Tibial nerve (tissue), 4 donors: Measurements from ENCODE around the gene NUB1. TPM values are rescaled to one million over a fixed set of nuclear protein-coding genes. Genes with fewer than 3 reads are reported as not detected.
A peak's percentile ranks its signal among the peaks of the same experiment; 100 is the strongest.

ENCODE experiments used
- DNase-seq, 2 donors: peaks; one replicate each; pipeline ENCODE4 v3.0.0-alpha.2; 2019; ENCODE audit warnings: low spot score in 2 of 2
- H3K27ac ChIP-seq, 4 donors: fragments of 200-600 bp; sonication (generic) in 3 of 4; one replicate each; pipeline ENCODE4 v1.5.1; 2017 to 2019; ENCODE audit warnings: mild to moderate bottlenecking in 1 of 4
- H3K27me3 ChIP-seq, 2 donors: fragments of 200-600 bp; sonication (generic) in 1 of 2; one replicate each; pipeline versions ENCODE4 v1.5.1 to v1.6.0; 2017 to 2019
- H3K36me3 ChIP-seq, 3 donors: fragments of 200-600 bp; sonication (generic); one replicate each; pipeline ENCODE4 v1.5.1; 2018 to 2019
- H3K4me1 ChIP-seq, 4 donors: fragments of 200-600 bp; sonication (generic) in 3 of 4; one replicate each; pipeline ENCODE4 v1.5.1; 2017 to 2019
- H3K4me3 ChIP-seq, 4 donors: fragments of 200-600 bp; sonication (generic) in 3 of 4; one replicate each; pipeline ENCODE4 v1.5.1; 2017 to 2019; ENCODE audit warnings: mild to moderate bottlenecking in 1 of 4, moderate library complexity in 1 of 4
- H3K9me3 ChIP-seq, 4 donors: fragments of 200-600 bp; sonication (generic) in 3 of 4; one replicate each; pipeline ENCODE4 v1.5.1; 2017 to 2019
- EP300 ChIP-seq, 2 donors: sonication (generic); formaldehyde crosslinking; IDR thresholded peaks; one replicate each; pipeline ENCODE4 v1.6.1; 2017; ENCODE audit warnings: antibody characterized with exemption in 2 of 2, mild to moderate bottlenecking in 1 of 2
- POLR2A ChIP-seq, 2 donors: fragments of 450-650 bp; IDR thresholded peaks; one replicate each; pipeline ENCODE4 v1.6.1; 2017; ENCODE audit warnings: antibody characterized with exemption in 2 of 2, mild to moderate bottlenecking in 2 of 2, moderate library complexity in 2 of 2
- WGBS, 2 donors: methylation state at CpG; one replicate each; pipeline ENCODE4 v1.1.5; 2018; 5-methylcytosine and 5-hydroxymethylcytosine counted together
- total RNA-seq, 4 donors: library from RNA; depleted of rRNA; stranded (reverse); fragments of >200 nt; gene quantifications; one replicate each; pipeline ENCODE4 v1.1.0, GENCODE V29; 2016
- TF ChIP-seq, protein P1 (sequence below), 5 experiments: fragments of 200-600 bp in 3 of 5; fragments of 450-650 bp in 2 of 5; sonication (generic) in 3 of 5; IDR thresholded peaks; one replicate each; pipeline ENCODE4 v1.5.1; 2016 to 2019; ENCODE audit warnings: antibody characterized with exemption in 5 of 5, mild to moderate bottlenecking in 3 of 5, moderate library complexity in 2 of 5

NUB1 gene
- total RNA-seq, 4 donors from 2014 or later, result 40.8 to 66.3 (median 60.1) TPM

DNA sequence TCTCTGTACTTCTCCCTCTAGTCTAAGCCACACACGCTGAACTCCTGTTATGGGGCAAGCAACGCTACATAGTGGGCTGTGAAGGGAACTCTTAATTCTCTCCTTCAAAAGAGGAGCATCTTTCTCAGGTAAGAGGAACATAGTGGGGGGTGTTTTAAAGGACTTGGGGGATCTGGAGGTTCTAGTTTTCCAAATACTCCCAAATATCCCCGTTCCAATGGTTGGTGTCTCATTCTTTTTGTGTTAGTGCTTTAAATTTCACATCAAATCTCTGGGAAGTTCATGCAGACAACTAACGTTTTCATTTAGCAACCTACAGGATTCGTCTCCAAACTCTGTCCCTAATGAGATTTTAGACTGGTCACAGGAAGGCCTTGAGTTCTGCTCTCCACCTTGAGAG, 80.6 kb downstream of the NUB1 start:
- no peak for DNase-seq
- Histone ChIP-seq H3K4me1 (peaks cover 0 to 23% (median 15%) of the 10 kb centered on the region in 4 donors), H3K27ac (no peak overlapping the region), H3K9me3 (peaks cover 0 to 30% (median 2%) of the 10 kb centered on the region in 4 donors), H3K4me3 (no peak overlapping the region), H3K36me3 (no peaks in the 10 kb centered on the region), H3K27me3 (no peaks in the 10 kb centered on the region)
- WGBS, 2 donors, result 71 to 94% methylated on average over 5 of the region's 5 CpGs
- TF ChIP-seq POLR2A (IDR thresholded peaks at IDR 0.05), result no peak

DNA sequence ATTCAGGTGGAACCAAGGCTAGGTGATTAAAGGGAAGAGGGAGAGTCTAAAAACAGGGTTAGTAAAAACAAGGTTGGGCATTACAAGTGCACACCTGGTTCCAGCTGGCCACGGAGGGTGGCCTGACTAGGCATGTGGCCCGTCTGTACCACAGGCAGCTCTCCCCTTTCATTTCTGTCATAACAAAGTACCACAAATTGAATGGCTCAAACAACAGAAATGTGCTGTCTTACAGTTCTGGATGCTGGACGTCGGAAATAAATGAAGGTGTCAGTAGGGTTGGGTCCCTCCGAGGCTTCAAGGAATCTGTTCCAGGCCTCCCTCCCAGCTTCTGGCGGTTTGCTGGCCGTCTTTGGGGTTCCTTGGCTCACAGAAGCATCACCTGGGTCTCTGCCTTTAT, 81.6 kb downstream of the NUB1 start:
- H3K27me3 ChIP-seq, result no peaks in the 10 kb centered on the region
- no peak for TF ChIP-seq POLR2A (IDR thresholded peaks at IDR 0.05)
- H3K9me3 ChIP-seq, result peaks cover 0 to 30% (median 2%) of the 10 kb centered on the region in 4 donors
- H3K36me3 ChIP-seq, result no peaks in the 10 kb centered on the region
- H3K27ac ChIP-seq, result no peak overlapping the region
- H3K4me1 ChIP-seq, result peaks cover 0 to 33% (median 23%) of the 10 kb centered on the region in 4 donors
- WGBS, 2 donors, result 77 to 84% methylated on average over 7 of the region's 7 CpGs
- no peak for DNase-seq
- H3K4me3 ChIP-seq, result no peak overlapping the region

DNA sequence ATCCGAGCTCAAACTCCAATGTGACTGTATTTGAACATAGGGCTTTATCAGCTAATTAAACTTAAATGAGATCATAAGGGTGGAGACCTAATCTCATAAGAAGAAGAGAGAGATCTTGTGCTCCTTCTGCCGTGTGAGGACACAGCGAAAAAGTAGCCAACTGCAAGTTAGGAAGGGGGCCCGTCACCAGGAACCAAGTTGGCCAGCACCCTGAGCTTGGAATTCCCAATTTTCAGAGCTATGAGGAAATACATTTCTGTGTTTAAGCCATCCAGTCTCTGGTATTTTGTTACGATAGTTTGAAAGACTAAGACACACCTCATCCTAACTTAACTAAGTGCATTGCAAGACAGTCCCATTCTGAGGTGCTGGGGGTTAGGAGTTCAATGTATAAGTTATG, 82.3 kb downstream of the NUB1 start:
- H3K27ac ChIP-seq, result no peak overlapping the region
- H3K27me3 ChIP-seq, result no peaks in the 10 kb centered on the region
- H3K4me3 ChIP-seq, result no peak overlapping the region
- WGBS, 2 donors, result 88 to 90% methylated on average over 5 of the region's 5 CpGs
- no peaks in the 10 kb centered on the region for H3K36me3 ChIP-seq
- peaks cover 0 to 40% (median 30%) of the 10 kb centered on the region in 4 donors for H3K4me1 ChIP-seq
- TF ChIP-seq, protein P1, sequence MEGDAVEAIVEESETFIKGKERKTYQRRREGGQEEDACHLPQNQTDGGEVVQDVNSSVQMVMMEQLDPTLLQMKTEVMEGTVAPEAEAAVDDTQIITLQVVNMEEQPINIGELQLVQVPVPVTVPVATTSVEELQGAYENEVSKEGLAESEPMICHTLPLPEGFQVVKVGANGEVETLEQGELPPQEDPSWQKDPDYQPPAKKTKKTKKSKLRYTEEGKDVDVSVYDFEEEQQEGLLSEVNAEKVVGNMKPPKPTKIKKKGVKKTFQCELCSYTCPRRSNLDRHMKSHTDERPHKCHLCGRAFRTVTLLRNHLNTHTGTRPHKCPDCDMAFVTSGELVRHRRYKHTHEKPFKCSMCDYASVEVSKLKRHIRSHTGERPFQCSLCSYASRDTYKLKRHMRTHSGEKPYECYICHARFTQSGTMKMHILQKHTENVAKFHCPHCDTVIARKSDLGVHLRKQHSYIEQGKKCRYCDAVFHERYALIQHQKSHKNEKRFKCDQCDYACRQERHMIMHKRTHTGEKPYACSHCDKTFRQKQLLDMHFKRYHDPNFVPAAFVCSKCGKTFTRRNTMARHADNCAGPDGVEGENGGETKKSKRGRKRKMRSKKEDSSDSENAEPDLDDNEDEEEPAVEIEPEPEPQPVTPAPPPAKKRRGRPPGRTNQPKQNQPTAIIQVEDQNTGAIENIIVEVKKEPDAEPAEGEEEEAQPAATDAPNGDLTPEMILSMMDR (IDR thresholded peaks at IDR 0.05), result no peak
- TF ChIP-seq POLR2A (IDR thresholded peaks at IDR 0.05) (no peak), EP300 (IDR thresholded peaks at IDR 0.05) (no peak)
- H3K9me3 ChIP-seq, result peaks cover 0 to 28% (median 2%) of the 10 kb centered on the region in 4 donors
- no peak for DNase-seq

DNA sequence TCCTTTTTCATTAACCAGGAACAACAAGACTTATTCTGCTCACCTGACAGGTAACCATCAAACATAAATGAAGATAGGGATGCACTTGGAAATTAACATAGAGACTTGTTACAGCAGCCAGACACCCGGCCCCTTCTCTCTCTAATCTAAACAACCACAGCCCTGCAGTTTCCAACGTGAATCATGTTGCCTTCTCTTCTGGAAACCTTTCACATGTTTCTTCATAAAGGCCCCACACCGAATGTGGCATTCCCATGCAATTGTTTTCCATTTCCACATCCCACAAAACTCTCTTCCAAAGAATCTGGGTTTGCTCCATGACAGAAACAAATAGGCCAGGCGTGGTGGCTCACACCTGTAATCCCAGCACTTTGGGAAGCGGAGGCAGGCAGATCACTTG, 83.2 kb downstream of the NUB1 start:
- TF ChIP-seq POLR2A (IDR thresholded peaks at IDR 0.05) (no peak), EP300 (IDR thresholded peaks at IDR 0.05) (no peak)
- TF ChIP-seq, protein P1 (IDR thresholded peaks at IDR 0.05), result no peak
- WGBS, 2 donors, result 75 to 86% methylated on average over 5 of the region's 5 CpGs
- Histone ChIP-seq H3K9me3 (peaks cover 0 to 20% (median 0%) of the 10 kb centered on the region in 4 donors), H3K27ac (peak overlapping the region in 2 of 4 donors; percentile 82 to 89), H3K4me3 (no peak overlapping the region), H3K4me1 (peaks cover 0 to 48% (median 38%) of the 10 kb centered on the region in 4 donors), H3K36me3 (no peaks in the 10 kb centered on the region), H3K27me3 (no peaks in the 10 kb centered on the region)
- DNase-seq, result no peak

DNA sequence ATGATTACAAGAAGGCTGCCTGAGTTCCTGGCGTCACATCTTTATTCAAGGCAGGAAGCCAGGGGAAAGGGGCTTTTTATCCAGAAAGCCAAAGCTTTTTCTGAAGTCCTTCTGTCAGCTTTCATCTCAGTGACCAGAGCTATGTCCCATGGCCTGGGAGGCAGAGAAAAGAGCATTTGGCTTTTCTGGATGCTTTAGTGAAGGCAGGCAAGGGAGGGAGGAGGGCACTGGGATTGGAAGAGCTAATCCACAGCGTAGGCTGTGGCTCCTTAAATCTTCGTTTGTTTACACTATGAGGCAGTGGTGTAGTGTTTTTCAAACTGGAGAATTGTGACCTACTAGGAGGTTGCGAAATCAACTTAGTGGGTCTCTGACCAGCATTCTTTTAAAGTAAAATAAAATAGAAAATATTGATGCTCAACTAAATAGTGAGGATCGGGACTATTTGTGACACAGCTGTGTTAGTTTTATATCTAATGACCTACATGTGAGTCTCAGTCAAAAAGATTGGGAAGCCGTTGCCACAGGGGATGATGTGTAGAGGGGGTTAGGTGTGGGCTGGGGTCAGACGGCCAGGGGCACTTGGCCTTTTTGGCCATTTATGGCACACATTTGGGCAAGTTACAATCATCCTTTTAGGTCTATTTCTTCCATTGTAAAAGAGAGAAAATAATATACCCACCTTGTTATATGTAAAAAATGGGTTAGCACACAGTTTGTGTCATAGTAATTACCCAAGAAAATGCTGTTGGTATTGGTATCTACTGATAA, 84.2 kb downstream of the NUB1 start:
- peak overlapping the region; percentile 51 to 89 (median 70) for H3K27ac ChIP-seq
- no peak for TF ChIP-seq POLR2A (IDR thresholded peaks at IDR 0.05)
- TF ChIP-seq, protein P1 (IDR thresholded peaks at IDR 0.05), result no peak
- TF ChIP-seq EP300 (IDR thresholded peaks at IDR 0.05), result peak in 1 of 2 donors; percentile 30
- DNase-seq, result no peak
- peaks cover 0 to 11% (median 0%) of the 10 kb centered on the region in 4 donors for H3K9me3 ChIP-seq
- WGBS, 2 donors, result 41 to 42% methylated on average over 7 of the region's 7 CpGs
- H3K4me1 ChIP-seq, result peaks cover 0 to 53% (median 41%) of the 10 kb centered on the region in 4 donors
- no peaks in the 10 kb centered on the region for H3K27me3 ChIP-seq
- no peak overlapping the region for H3K4me3 ChIP-seq
- no peaks in the 10 kb centered on the region for H3K36me3 ChIP-seq

DNA sequence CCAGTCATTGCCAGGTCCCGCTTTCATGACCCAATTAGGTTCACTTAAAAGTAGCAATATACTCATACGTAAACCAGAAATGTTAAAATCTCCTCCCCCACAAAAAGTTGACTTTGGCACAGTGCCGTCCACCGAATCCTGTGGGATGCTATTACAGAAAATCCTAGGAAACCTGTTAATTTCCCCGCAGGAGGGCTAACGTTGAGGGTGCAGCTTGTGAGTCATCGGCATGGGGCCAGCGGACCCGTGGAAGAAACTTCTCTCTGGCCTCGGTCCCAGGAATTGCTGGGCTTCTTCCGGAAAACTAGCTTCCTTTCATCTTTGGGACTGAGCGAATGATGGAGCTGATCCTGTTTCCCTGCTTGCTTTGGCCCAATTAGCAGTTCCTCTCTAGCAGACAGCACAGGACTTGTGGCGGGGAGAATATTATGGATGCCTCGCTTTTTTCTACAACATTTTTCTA, 84.9 kb downstream of the NUB1 start:
- 15 to 29% methylated on average over 14 of the region's 14 CpGs for WGBS, 2 donors
- Histone ChIP-seq H3K36me3 (no peaks in the 10 kb centered on the region), H3K4me1 (peaks cover 0 to 53% (median 41%) of the 10 kb centered on the region in 4 donors), H3K27me3 (no peaks in the 10 kb centered on the region), H3K9me3 (peaks cover 0 to 9% (median 0%) of the 10 kb centered on the region in 4 donors), H3K4me3 (no peak overlapping the region), H3K27ac (peak overlapping the region; percentile 51 to 89 (median 70))
- peak; percentile 54 to 84 for TF ChIP-seq EP300 (IDR thresholded peaks at IDR 0.05)
- no peak for TF ChIP-seq POLR2A (IDR thresholded peaks at IDR 0.05)
- TF ChIP-seq, protein P1 (IDR thresholded peaks at IDR 0.05), result no peak
- peak; percentile 70 to 90 for DNase-seq
